GM21447 (cell line): ENCODE results near the gene OSTM1.

Experiments used
- ATAC-seq: cut with Tn5 transposase; IDR thresholded peaks from one replicate; pipeline ENCODE4 v1.9.1; 2021; ENCODE audit not compliant: unreplicated experiment

Gene OSTM1

GRCh38 chr6:108102965-108103364, 28.4 kb upstream of the OSTM1 start:
- ATAC-seq = no peak

GRCh38 chr6:108100003-108100402, 25.5 kb upstream of the OSTM1 start:
- ATAC-seq = no peak

- ATAC-seq = no peak
These were observed 23.3 kb upstream of the OSTM1 start for GRCh38 chr6:108097882-108098281.

GRCh38 chr6:108093781-108094300, 19.3 kb upstream of the OSTM1 start:
- ATAC-seq = no peak

- no peak for ATAC-seq
These were observed 16.7 kb upstream of the OSTM1 start for GRCh38 chr6:108091288-108091687.

GRCh38 chr6:108083349-108083748, 8.8 kb upstream of the OSTM1 start:
- ATAC-seq = no peak

GRCh38 chr6:108082539-108082938, 8.0 kb upstream of the OSTM1 start:
- ATAC-seq = no peak

- no peak for ATAC-seq
These were observed 5.7 kb upstream of the OSTM1 start for GRCh38 chr6:108080010-108080780.

- ATAC-seq = no peak
These were observed 3.6 kb upstream of the OSTM1 start for GRCh38 chr6:108078191-108078590.

GRCh38 chr6:108074057-108074358, 533 bp downstream of the OSTM1 start:
- peak; percentile 42 for ATAC-seq

GRCh38 chr6:108071736-108072276, 2.7 kb downstream of the OSTM1 start:
- ATAC-seq = no peak

GRCh38 chr6:108068618-108069017, 5.9 kb downstream of the OSTM1 start:
- peak; percentile 75 for ATAC-seq

- ATAC-seq = no peak
These were observed 6.4 kb downstream of the OSTM1 start for GRCh38 chr6:108068182-108068581.

- ATAC-seq = no peak
These were observed 21.8 kb downstream of the OSTM1 start for GRCh38 chr6:108052706-108053105.

GRCh38 chr6:108051481-108051880, 23.1 kb downstream of the OSTM1 start:
- ATAC-seq = no peak

- ATAC-seq = no peak
These were observed 34.9 kb downstream of the OSTM1 start for GRCh38 chr6:108039681-108040080.

- no peak for ATAC-seq
These were observed 37.7 kb downstream of the OSTM1 start for GRCh38 chr6:108036884-108037283.

- no peak for ATAC-seq
These were observed 42.6 kb downstream of the OSTM1 start for GRCh38 chr6:108031968-108032367.

GRCh38 chr6:108030211-108030610, 44.3 kb downstream of the OSTM1 start:
- no peak for ATAC-seq

GRCh38 chr6:108029226-108029921, 45.2 kb downstream of the OSTM1 start:
- ATAC-seq = no peak

GRCh38 chr6:108027594-108027993, 46.9 kb downstream of the OSTM1 start:
- ATAC-seq = no peak

GRCh38 chr6:108027056-108027455, 47.5 kb downstream of the OSTM1 start:
- no peak for ATAC-seq
